ENCODE data around the gene TBCCD1.

DNA sequence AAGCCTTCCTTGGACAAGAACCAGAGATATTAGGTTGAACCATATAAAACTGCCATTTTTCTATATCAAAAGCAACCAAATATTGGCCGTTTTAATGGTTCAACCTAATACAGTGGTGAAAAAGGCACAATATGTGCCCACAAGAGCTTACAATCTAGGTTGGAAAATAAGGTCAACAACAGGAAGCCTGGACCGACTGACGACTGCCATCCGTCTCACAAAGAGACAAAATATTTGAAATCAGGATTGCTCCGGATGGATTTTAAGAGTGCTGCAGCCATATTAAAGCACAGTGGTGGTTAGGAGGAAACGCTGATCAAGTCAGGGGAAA, 47.1 kb upstream of the TBCCD1 start:
- TF ChIP-seq, protein P1, sequence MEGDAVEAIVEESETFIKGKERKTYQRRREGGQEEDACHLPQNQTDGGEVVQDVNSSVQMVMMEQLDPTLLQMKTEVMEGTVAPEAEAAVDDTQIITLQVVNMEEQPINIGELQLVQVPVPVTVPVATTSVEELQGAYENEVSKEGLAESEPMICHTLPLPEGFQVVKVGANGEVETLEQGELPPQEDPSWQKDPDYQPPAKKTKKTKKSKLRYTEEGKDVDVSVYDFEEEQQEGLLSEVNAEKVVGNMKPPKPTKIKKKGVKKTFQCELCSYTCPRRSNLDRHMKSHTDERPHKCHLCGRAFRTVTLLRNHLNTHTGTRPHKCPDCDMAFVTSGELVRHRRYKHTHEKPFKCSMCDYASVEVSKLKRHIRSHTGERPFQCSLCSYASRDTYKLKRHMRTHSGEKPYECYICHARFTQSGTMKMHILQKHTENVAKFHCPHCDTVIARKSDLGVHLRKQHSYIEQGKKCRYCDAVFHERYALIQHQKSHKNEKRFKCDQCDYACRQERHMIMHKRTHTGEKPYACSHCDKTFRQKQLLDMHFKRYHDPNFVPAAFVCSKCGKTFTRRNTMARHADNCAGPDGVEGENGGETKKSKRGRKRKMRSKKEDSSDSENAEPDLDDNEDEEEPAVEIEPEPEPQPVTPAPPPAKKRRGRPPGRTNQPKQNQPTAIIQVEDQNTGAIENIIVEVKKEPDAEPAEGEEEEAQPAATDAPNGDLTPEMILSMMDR (IDR thresholded peaks at IDR 0.05; ENCODE audit: borderline replicate concordance, extremely low read depth, low read length, poor library complexity, severe bottlenecking), result no peak
- no peak for TF ChIP-seq EZH2 (IDR thresholded peaks at IDR 0.05; ENCODE audit: borderline replicate concordance, low read depth, low read length, severe bottlenecking)
